Gastroesophageal sphincter (tissue), 4 donors: ENCODE results near the gene NR0B2. TPM values are rescaled to one million over a fixed set of nuclear protein-coding genes. Genes with fewer than 3 reads are reported as not detected.
"Not testable (repeated sequence)": the region's sequence is repeated elsewhere in the genome, so short reads cannot be mapped to it uniquely, and the experiment has no call there.

Experiments used
- ATAC-seq: fragments of 150-250 bp; one replicate; pipeline ENCODE4 v1.9.1; 2016; ENCODE audit warnings: mild to moderate bottlenecking, moderate library complexity
- H3K27ac ChIP-seq, 4 donors: fragments of 200-600 bp; sonication (generic) in 3 of 4; 1 replicate in 3 of 4; 2 replicates in 1 of 4; pipeline ENCODE4 v1.5.1; 2016 to 2019
- H3K27me3 ChIP-seq: fragments of 200-600 bp; sonication (generic); one replicate; pipeline ENCODE4 v1.5.1; 2019
- H3K36me3 ChIP-seq, 2 donors: fragments of 200-600 bp; sonication (generic); one replicate each; pipeline ENCODE4 v1.5.1; 2019; ENCODE audit warnings: control low read depth in 1 of 2
- H3K4me1 ChIP-seq, 3 donors: fragments of 200-600 bp; sonication (generic); 1 replicate in 2 of 3; 2 replicates in 1 of 3; pipeline ENCODE4 v1.5.1; 2016 to 2019; ENCODE audit warnings: control low read depth in 2 of 3
- H3K4me3 ChIP-seq, 2 donors: fragments of 200-600 bp; sonication (generic); one replicate each; pipeline ENCODE4 v1.5.1; 2019; ENCODE audit warnings: mild to moderate bottlenecking in 1 of 2, moderate library complexity in 1 of 2
- H3K9me3 ChIP-seq, 3 donors: fragments of 200-600 bp; sonication (generic); one replicate each; pipeline ENCODE4 v1.5.1; 2017 to 2019; ENCODE audit warnings: control low read depth in 2 of 3
- CTCF ChIP-seq, 4 experiments: fragments of 200-600 bp in 2 of 4; fragments of 450-650 bp in 2 of 4; sonication (generic) in 1 of 4; IDR thresholded peaks; one replicate each; pipeline ENCODE4 v1.5.1; 2017 to 2019; ENCODE audit warnings: antibody characterized with exemption in 4 of 4, mild to moderate bottlenecking in 2 of 4, moderate library complexity in 2 of 4
- EP300 ChIP-seq: sonication (generic); formaldehyde crosslinking; IDR thresholded peaks from one replicate; pipeline ENCODE4 v1.6.1; 2017; ENCODE audit warnings: antibody characterized with exemption, mild to moderate bottlenecking
- POLR2A ChIP-seq, 2 donors: fragments of 450-650 bp; IDR thresholded peaks; one replicate each; pipeline ENCODE4 v1.6.1; 2017; ENCODE audit warnings: antibody characterized with exemption in 2 of 2, mild to moderate bottlenecking in 2 of 2, moderate library complexity in 1 of 2
- POLR2AphosphoS5 ChIP-seq: sonication (generic); formaldehyde crosslinking; IDR thresholded peaks from one replicate; pipeline ENCODE4 v1.6.1; 2017; ENCODE audit warnings: antibody characterized with exemption
- WGBS, 2 donors: methylation state at CpG; one replicate each; pipeline ENCODE4 v1.1.5; 2018; ENCODE audit warnings: low coverage in 1 of 2; 5-methylcytosine and 5-hydroxymethylcytosine counted together
- total RNA-seq, 4 donors: library from RNA; depleted of rRNA; stranded (reverse); fragments of >200 nt; gene quantifications; one replicate each; pipeline ENCODE4 v1.1.0, GENCODE V29; 2016

NR0B2 gene
- total RNA-seq, 4 donors from 2014 or later: not detected

GRCh38 chr1:26887125-26887524 is 26.6 kb downstream of the NR0B2 start:
- H3K9me3 ChIP-seq: no peaks in the 10 kb centered on the region
- ATAC-seq: no peak
- no peak overlapping the region for H3K27ac ChIP-seq
- H3K4me1 ChIP-seq: peaks cover 3 to 35% (median 17%) of the 10 kb centered on the region in 3 donors
- H3K36me3 ChIP-seq: peaks cover 0 to 82% of the 10 kb centered on the region in 2 donors
- no peak overlapping the region for H3K4me3 ChIP-seq
- no peaks in the 10 kb centered on the region for H3K27me3 ChIP-seq
- 64 to 80% methylated on average over 1 of the region's 1 CpG for WGBS, 2 donors
- TF ChIP-seq CTCF (IDR thresholded peaks at IDR 0.05): peak in 3 of 4 experiments; percentile 21 to 37 (median 31)
- TF ChIP-seq EP300: no peak

GRCh38 chr1:26882696-26883463 is 30.9 kb downstream of the NR0B2 start:
- no peak for ATAC-seq
- no peaks in the 10 kb centered on the region for H3K9me3 ChIP-seq
- TF ChIP-seq POLR2AphosphoS5 (no peak), EP300 (no peak), POLR2A (IDR thresholded peaks at IDR 0.05) (no peak), CTCF (IDR thresholded peaks at IDR 0.05) (no peak)
- 70 to 84% methylated on average over 5 of the region's 5 CpGs for WGBS, 2 donors
- no peaks in the 10 kb centered on the region for H3K27me3 ChIP-seq
- no peak overlapping the region for H3K4me3 ChIP-seq
- peaks cover 0 to 12% (median 0%) of the 10 kb centered on the region in 3 donors for H3K4me1 ChIP-seq
- H3K27ac ChIP-seq: no peak overlapping the region
- peaks cover 0 to 100% of the 10 kb centered on the region in 2 donors for H3K36me3 ChIP-seq

- 100% methylated on average over 3 of the region's 6 CpGs; no CpG with 5 or more reads in 1 of the 2 donors for WGBS, 2 donors
- peaks cover 0 to 100% of the 10 kb centered on the region in 2 donors for H3K36me3 ChIP-seq
- H3K4me1 ChIP-seq, ATAC-seq, H3K4me3 ChIP-seq, H3K27ac ChIP-seq, H3K27me3 ChIP-seq, H3K9me3 ChIP-seq: not testable (repeated sequence)
These were observed 32.2 kb downstream of the NR0B2 start for GRCh38 chr1:26881611-26882010.

GRCh38 chr1:26879793-26880192 is 34.0 kb downstream of the NR0B2 start:
- Histone ChIP-seq H3K4me1 (peaks cover 0 to 7% (median 0%) of the 10 kb centered on the region in 3 donors), H3K36me3 (peaks cover 0 to 99% of the 10 kb centered on the region in 2 donors), H3K27ac (no peak overlapping the region), H3K27me3 (no peaks in the 10 kb centered on the region), H3K9me3 (no peaks in the 10 kb centered on the region), H3K4me3 (no peak overlapping the region)
- whole genome bisulfite sequencing, 2 donors: 89% methylated on average over 4 of the region's 4 CpGs; no CpG with 5 or more reads in 1 of the 2 donors
- TF ChIP-seq EP300 (no peak), POLR2AphosphoS5 (no peak)
- ATAC-seq: no peak

- peaks cover 0 to 7% (median 0%) of the 10 kb centered on the region in 3 donors for H3K4me1 ChIP-seq
- no peaks in the 10 kb centered on the region for H3K9me3 ChIP-seq
- no peak for ATAC-seq
- TF ChIP-seq CTCF (IDR thresholded peaks at IDR 0.05): no peak
- TF ChIP-seq POLR2A (IDR thresholded peaks at IDR 0.05): no peak
- no peak for TF ChIP-seq POLR2AphosphoS5
- TF ChIP-seq EP300: no peak
- no peaks in the 10 kb centered on the region for H3K27me3 ChIP-seq
- H3K27ac ChIP-seq: no peak overlapping the region
- no peak overlapping the region for H3K4me3 ChIP-seq
- H3K36me3 ChIP-seq: peaks cover 0 to 82% of the 10 kb centered on the region in 2 donors
- WGBS, 2 donors: 51 to 71% methylated on average over 2 of the region's 2 CpGs
These were observed 36.4 kb downstream of the NR0B2 start for GRCh38 chr1:26877326-26877725.

- no peak for ATAC-seq
- 65 to 86% methylated on average over 1 to 2 of the region's 4 CpGs for WGBS, 2 donors
These were observed 38.9 kb downstream of the NR0B2 start for GRCh38 chr1:26874896-26875295.

GRCh38 chr1:26873097-26873496 is 40.7 kb downstream of the NR0B2 start:
- not testable (repeated sequence) for H3K27me3 ChIP-seq, H3K4me3 ChIP-seq, H3K4me1 ChIP-seq, H3K9me3 ChIP-seq, H3K27ac ChIP-seq, ATAC-seq
- WGBS, 2 donors: 46 to 58% methylated on average over 2 of the region's 2 CpGs
- H3K36me3 ChIP-seq: peaks cover 0 to 40% of the 10 kb centered on the region in 2 donors

More at GRCh38 chr1:26874896-26875295, 38.9 kb downstream of the NR0B2 start:
- TF ChIP-seq POLR2AphosphoS5 (no peak), EP300 (no peak), CTCF (IDR thresholded peaks at IDR 0.05) (no peak)
- no peaks in the 10 kb centered on the region for H3K27me3 ChIP-seq
- H3K36me3 ChIP-seq: peaks cover 0 to 58% of the 10 kb centered on the region in 2 donors
- H3K9me3 ChIP-seq: no peaks in the 10 kb centered on the region
- no peak overlapping the region for H3K27ac ChIP-seq
- no peak overlapping the region for H3K4me3 ChIP-seq
- peaks cover 0 to 7% (median 0%) of the 10 kb centered on the region in 3 donors for H3K4me1 ChIP-seq
